Measurements from ENCODE around the gene CLSTN2.

Gene CLSTN2

GRCh38 chr3:140573011-140573410 lies 638.0 kb downstream of the CLSTN2 start:
- DNase-seq, result peak; percentile 9

- DNase-seq, result no peak
Measured at GRCh38 chr3:140574375-140574774, 639.4 kb downstream of the CLSTN2 start.

GRCh38 chr3:140576449-140576848 lies 641.5 kb downstream of the CLSTN2 start:
- DNase-seq, result no peak

GRCh38 chr3:140577911-140578310 lies 642.9 kb downstream of the CLSTN2 start:
- no peak for DNase-seq

- DNase-seq, result no peak
Measured at GRCh38 chr3:140579260-140579659, 644.3 kb downstream of the CLSTN2 start.

GRCh38 chr3:140580746-140581145 lies 645.8 kb downstream of the CLSTN2 start:
- DNase-seq, result no peak

- no peak for DNase-seq
Measured at GRCh38 chr3:140584549-140584948, 649.6 kb downstream of the CLSTN2 start.

GRCh38 chr3:140585828-140586227 lies 650.8 kb downstream of the CLSTN2 start:
- no peak for DNase-seq

- no peak for DNase-seq
Measured at GRCh38 chr3:140586311-140586710, 651.3 kb downstream of the CLSTN2 start.

- DNase-seq, result no peak
Measured at GRCh38 chr3:140588558-140588957, 653.6 kb downstream of the CLSTN2 start.

GRCh38 chr3:140593766-140594165 lies 658.8 kb downstream of the CLSTN2 start:
- DNase-seq, result no peak

GRCh38 chr3:140595295-140595694 lies 660.3 kb downstream of the CLSTN2 start:
- DNase-seq, result no peak

- no peak for DNase-seq
Measured at GRCh38 chr3:140597364-140597763, 662.4 kb downstream of the CLSTN2 start.

- DNase-seq, result no peak
Measured at GRCh38 chr3:140597792-140598191, 662.8 kb downstream of the CLSTN2 start.

GRCh38 chr3:140599009-140599408 lies 664.0 kb downstream of the CLSTN2 start:
- DNase-seq, result no peak

- DNase-seq, result no peak
Measured at GRCh38 chr3:140599496-140599895, 664.5 kb downstream of the CLSTN2 start.

- no peak for DNase-seq
Measured at GRCh38 chr3:140601881-140602280, 666.9 kb downstream of the CLSTN2 start.

GRCh38 chr3:140602781-140603180 lies 667.8 kb downstream of the CLSTN2 start:
- DNase-seq, result no peak

GRCh38 chr3:140603766-140604165 lies 668.8 kb downstream of the CLSTN2 start:
- no peak for DNase-seq

GRCh38 chr3:140610544-140610943 lies 675.6 kb downstream of the CLSTN2 start:
- no peak for DNase-seq

GRCh38 chr3:140614001-140614400 lies 679.0 kb downstream of the CLSTN2 start:
- no peak for DNase-seq

- DNase-seq, result peak; percentile 6
Measured at GRCh38 chr3:140617135-140617534, 682.1 kb downstream of the CLSTN2 start.

GRCh38 chr3:140626856-140627255 lies 691.9 kb downstream of the CLSTN2 start:
- no peak for DNase-seq
